DND-41 (cell line): ENCODE results near the gene THY1.
"Not testable (repeated sequence)": the region's sequence is repeated elsewhere in the genome, so short reads cannot be mapped to it uniquely, and the experiment has no call there.

Source experiments
- EZH2 ChIP-seq: IDR thresholded peaks from 3 replicates; pipeline ENCODE4 v1.6.1; 2012; ENCODE audit warnings: borderline replicate concordance, low read depth, mild to moderate bottlenecking, moderate library complexity, low read length, inconsistent platforms; ENCODE audit not compliant: severe bottlenecking
- TF ChIP-seq, protein P1 (sequence below): IDR thresholded peaks from 2 replicates; pipeline ENCODE4 v1.5.1; 2012; ENCODE audit warnings: borderline replicate concordance, low read length, moderate library complexity, mild to moderate bottlenecking; ENCODE audit not compliant: poor library complexity, severe bottlenecking; ENCODE audit errors: extremely low read depth

- TF ChIP-seq, protein P1, sequence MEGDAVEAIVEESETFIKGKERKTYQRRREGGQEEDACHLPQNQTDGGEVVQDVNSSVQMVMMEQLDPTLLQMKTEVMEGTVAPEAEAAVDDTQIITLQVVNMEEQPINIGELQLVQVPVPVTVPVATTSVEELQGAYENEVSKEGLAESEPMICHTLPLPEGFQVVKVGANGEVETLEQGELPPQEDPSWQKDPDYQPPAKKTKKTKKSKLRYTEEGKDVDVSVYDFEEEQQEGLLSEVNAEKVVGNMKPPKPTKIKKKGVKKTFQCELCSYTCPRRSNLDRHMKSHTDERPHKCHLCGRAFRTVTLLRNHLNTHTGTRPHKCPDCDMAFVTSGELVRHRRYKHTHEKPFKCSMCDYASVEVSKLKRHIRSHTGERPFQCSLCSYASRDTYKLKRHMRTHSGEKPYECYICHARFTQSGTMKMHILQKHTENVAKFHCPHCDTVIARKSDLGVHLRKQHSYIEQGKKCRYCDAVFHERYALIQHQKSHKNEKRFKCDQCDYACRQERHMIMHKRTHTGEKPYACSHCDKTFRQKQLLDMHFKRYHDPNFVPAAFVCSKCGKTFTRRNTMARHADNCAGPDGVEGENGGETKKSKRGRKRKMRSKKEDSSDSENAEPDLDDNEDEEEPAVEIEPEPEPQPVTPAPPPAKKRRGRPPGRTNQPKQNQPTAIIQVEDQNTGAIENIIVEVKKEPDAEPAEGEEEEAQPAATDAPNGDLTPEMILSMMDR, result not testable (repeated sequence)
- TF ChIP-seq EZH2, result not testable (repeated sequence)
Measured at GRCh38 chr11:119455241-119455640, 32.3 kb upstream of the THY1 start.
